Hepatocyte (in vitro differentiated cells): ENCODE results near the gene ATXN2.

ENCODE experiments used
- CTCF ChIP-seq: fragments of 200-600 bp; sonication (generic); IDR thresholded peaks from 2 replicates; pipeline ENCODE4 v1.5.1; 2016; ENCODE audit warnings: antibody characterized with exemption, mild to moderate bottlenecking; ENCODE audit not compliant: poor library complexity
- EZH2 ChIP-seq: fragments of 200-600 bp; sonication (generic); IDR thresholded peaks from 2 replicates; pipeline ENCODE4 v1.6.1; 2016; ENCODE audit warnings: antibody characterized with exemption, mild to moderate bottlenecking, borderline replicate concordance
- EZH2phosphoT487 ChIP-seq: fragments of 200-600 bp; sonication (generic); IDR thresholded peaks from one replicate; pipeline ENCODE4 v1.6.1; 2018; ENCODE audit warnings: antibody characterized with exemption, mild to moderate bottlenecking, low read depth, moderate library complexity; ENCODE audit not compliant: unreplicated experiment, severe bottlenecking

- TF ChIP-seq CTCF (no peak), EZH2 (no peak), EZH2phosphoT487 (no peak)
Measured at GRCh38 chr12:111624540-111624939, 25.4 kb upstream of the ATXN2 start.
